Trophoblast cell (in vitro differentiated cells and primary cell): ENCODE data around the gene CERS1.

ENCODE experiments used
- DNase-seq, 2 donors: peaks; one replicate each; pipeline ENCODE4 v3.0.0-alpha.2; 2016
- H2AFZ ChIP-seq: 2 replicates; pipeline ENCODE4 v1.6.1; 2013; ENCODE audit warnings: low read length, moderate library complexity, mild to moderate bottlenecking; ENCODE audit not compliant: insufficient read depth, poor library complexity
- H2AK5ac ChIP-seq: 2 replicates; pipeline ENCODE4 v1.6.1; 2013; ENCODE audit warnings: mild to moderate bottlenecking, low read length
- H2BK120ac ChIP-seq: 2 replicates; pipeline ENCODE4 v1.6.1; 2013; ENCODE audit warnings: low read length, mild to moderate bottlenecking, moderate library complexity; ENCODE audit not compliant: insufficient read depth, poor library complexity
- H2BK12ac ChIP-seq: 2 replicates; pipeline ENCODE4 v1.6.1; 2013; ENCODE audit warnings: mild to moderate bottlenecking, low read length, moderate library complexity
- H2BK5ac ChIP-seq: 2 replicates; pipeline ENCODE4 v1.6.1; 2013; ENCODE audit warnings: low read length, low read depth, moderate library complexity, mild to moderate bottlenecking; ENCODE audit not compliant: poor library complexity
- H3K14ac ChIP-seq: 2 replicates; pipeline ENCODE4 v1.6.1; 2013; ENCODE audit warnings: mild to moderate bottlenecking, low read length
- H3K18ac ChIP-seq: 2 replicates; pipeline ENCODE4 v1.6.1; 2013; ENCODE audit warnings: mild to moderate bottlenecking, low read length
- H3K23ac ChIP-seq: 2 replicates; pipeline ENCODE4 v1.6.1; 2013; ENCODE audit warnings: low read length
- H3K27ac ChIP-seq: 2 replicates; pipeline ENCODE4 v1.5.1; 2013; ENCODE audit warnings: low read depth, mild to moderate bottlenecking, inconsistent platforms, low read length, moderate library complexity
- H3K27me3 ChIP-seq: 2 replicates; pipeline ENCODE4 v1.6.1; 2013; ENCODE audit warnings: inconsistent platforms, mild to moderate bottlenecking, low read length, moderate library complexity; ENCODE audit not compliant: insufficient read depth
- H3K36me3 ChIP-seq, 2 experiments: 1 replicate in 1 of 2; 2 replicates in 1 of 2; pipeline ENCODE4 v1.6.1; 2013; ENCODE audit warnings: low read length in 2 of 2, mild to moderate bottlenecking in 2 of 2, moderate library complexity in 1 of 2; ENCODE audit not compliant: insufficient read depth in 2 of 2, control insufficient read depth in 1 of 2
- H3K4ac ChIP-seq: 2 replicates; pipeline ENCODE4 v1.6.1; 2013; ENCODE audit warnings: low read depth, mild to moderate bottlenecking, low read length, moderate library complexity
- H3K4me1 ChIP-seq, 2 experiments: 1 replicate in 1 of 2; 2 replicates in 1 of 2; pipeline ENCODE4 v1.6.1; 2013; ENCODE audit warnings: low read length in 2 of 2, mild to moderate bottlenecking in 2 of 2, moderate library complexity in 1 of 2; ENCODE audit not compliant: insufficient read depth in 2 of 2, control insufficient read depth in 1 of 2
- H3K4me2 ChIP-seq: 2 replicates; pipeline ENCODE4 v1.6.1; 2013; ENCODE audit warnings: inconsistent platforms, mild to moderate bottlenecking, low read length, moderate library complexity
- H3K4me3 ChIP-seq: 2 replicates; pipeline ENCODE4 v1.5.1; 2013; ENCODE audit warnings: mild to moderate bottlenecking, low read depth, low read length, inconsistent platforms
- H3K79me1 ChIP-seq: one replicate; pipeline ENCODE4 v1.6.1; 2013; ENCODE audit warnings: low read length
- H3K79me2 ChIP-seq: 2 replicates; pipeline ENCODE4 v1.6.1; 2013; ENCODE audit warnings: low read length, mild to moderate bottlenecking; ENCODE audit not compliant: control insufficient read depth, insufficient read depth, poor library complexity
- H3K9ac ChIP-seq: 2 replicates; pipeline ENCODE4 v1.6.1; 2013; ENCODE audit warnings: mild to moderate bottlenecking, low read length
- H3K9me3 ChIP-seq: 2 replicates; pipeline ENCODE4 v1.6.1; 2013; ENCODE audit warnings: low read depth, mild to moderate bottlenecking, control low read depth, inconsistent platforms, low read length; ENCODE audit not compliant: insufficient read depth
- H4K12ac ChIP-seq: 2 replicates; pipeline ENCODE4 v1.6.1; 2013; ENCODE audit warnings: low read depth, mild to moderate bottlenecking, low read length, moderate library complexity
- H4K8ac ChIP-seq: 2 replicates; pipeline ENCODE4 v1.6.1; 2013; ENCODE audit warnings: low read depth, mild to moderate bottlenecking, low read length, moderate library complexity
- H4K91ac ChIP-seq: one replicate; pipeline ENCODE4 v1.6.1; 2013; ENCODE audit warnings: low read depth, mild to moderate bottlenecking, low read length, moderate library complexity
- WGBS: extraction: QIAGEN DNeasy Blood & Tissue Kit; methylation state at CpG from one replicate; pipeline ENCODE4 v1.1.7; 2013; ENCODE audit warnings: missing lambda C conversion rate; ENCODE audit not compliant: insufficient read length, insufficient coverage; ENCODE audit errors: extremely low coverage; 5-methylcytosine and 5-hydroxymethylcytosine counted together

Gene CERS1

GRCh38 chr19:18915639-18916038 lies 19.7 kb upstream of the CERS1 start:
- Histone ChIP-seq H3K4ac (peak overlapping the region; percentile 21), H3K27ac (no peak overlapping the region), H3K18ac (no peak overlapping the region), H2BK12ac (no peak overlapping the region), H2AFZ (no peak overlapping the region), H3K36me3 (peaks cover 33 to 39% of the 10 kb centered on the region in 2 experiments), H3K4me2 (no peak overlapping the region), H3K9me3 (no peaks in the 10 kb centered on the region), H4K8ac (no peak overlapping the region), H4K91ac (no peak overlapping the region), H3K4me1 (peaks cover 6 to 9% of the 10 kb centered on the region in 2 experiments), H2BK5ac (no peak overlapping the region), H3K79me1 (peaks cover 5% of the 10 kb centered on the region), H3K9ac (no peak overlapping the region), H3K4me3 (no peak overlapping the region), H4K12ac (no peak overlapping the region), H3K79me2 (peaks cover 18% of the 10 kb centered on the region), H3K23ac (no peak overlapping the region), H2AK5ac (no peak overlapping the region), H3K14ac (no peak overlapping the region), H3K27me3 (no peaks in the 10 kb centered on the region), H2BK120ac (no peak overlapping the region)
- no peak for DNase-seq
- WGBS: no CpG with 5 or more reads among the region's 5 CpGs

GRCh38 chr19:18913466-18913865 lies 17.5 kb upstream of the CERS1 start:
- Histone ChIP-seq H2AK5ac (no peak overlapping the region), H2BK120ac (no peak overlapping the region), H3K27ac (no peak overlapping the region), H4K8ac (no peak overlapping the region), H3K27me3 (no peaks in the 10 kb centered on the region), H4K91ac (no peak overlapping the region), H3K36me3 (peaks cover 50 to 55% of the 10 kb centered on the region in 2 experiments), H3K79me1 (no peaks in the 10 kb centered on the region), H3K4me2 (no peak overlapping the region), H3K14ac (no peak overlapping the region), H3K9ac (no peak overlapping the region), H3K4ac (peak overlapping the region; percentile 12), H3K18ac (peak overlapping the region; percentile 61), H2AFZ (no peak overlapping the region), H2BK12ac (no peak overlapping the region), H3K23ac (no peak overlapping the region), H3K79me2 (peaks cover 6% of the 10 kb centered on the region), H2BK5ac (no peak overlapping the region), H3K9me3 (no peaks in the 10 kb centered on the region), H3K4me3 (no peak overlapping the region), H4K12ac (no peak overlapping the region), H3K4me1 (peaks cover 2 to 3% of the 10 kb centered on the region in 2 experiments)
- no peak for DNase-seq
- WGBS: no CpG with 5 or more reads among the region's 5 CpGs

- no peaks in the 10 kb centered on the region for H3K9me3 ChIP-seq
- peaks cover 53 to 57% of the 10 kb centered on the region in 2 experiments for H3K36me3 ChIP-seq
- no peak overlapping the region for H2AFZ ChIP-seq
- no peak overlapping the region for H2BK12ac ChIP-seq
- DNase-seq: no peak
- no peak overlapping the region for H3K4me2 ChIP-seq
- no peak overlapping the region for H2AK5ac ChIP-seq
- no peak overlapping the region for H3K4ac ChIP-seq
- no peak overlapping the region for H4K12ac ChIP-seq
- no peak overlapping the region for H4K91ac ChIP-seq
- no peak overlapping the region for H3K9ac ChIP-seq
- H2BK120ac ChIP-seq: no peak overlapping the region
- H3K27me3 ChIP-seq: no peaks in the 10 kb centered on the region
- H2BK5ac ChIP-seq: no peak overlapping the region
- WGBS: no CpG with 5 or more reads among the region's 14 CpGs
- H3K18ac ChIP-seq: no peak overlapping the region
- no peaks in the 10 kb centered on the region for H3K79me1 ChIP-seq
- H4K8ac ChIP-seq: no peak overlapping the region
- no peak overlapping the region for H3K27ac ChIP-seq
- H3K23ac ChIP-seq: no peak overlapping the region
- H3K4me1 ChIP-seq: no peaks in the 10 kb centered on the region
- no peak overlapping the region for H3K14ac ChIP-seq
- H3K4me3 ChIP-seq: no peak overlapping the region
- peaks cover 4% of the 10 kb centered on the region for H3K79me2 ChIP-seq
Measured at GRCh38 chr19:18912933-18913332, 17.0 kb upstream of the CERS1 start.

- Histone ChIP-seq H3K27ac (no peak overlapping the region), H3K27me3 (no peaks in the 10 kb centered on the region), H3K14ac (no peak overlapping the region), H3K9me3 (no peaks in the 10 kb centered on the region), H3K79me1 (no peaks in the 10 kb centered on the region), H3K79me2 (peaks cover 2% of the 10 kb centered on the region), H3K4me2 (no peak overlapping the region), H3K4me3 (no peak overlapping the region), H2AFZ (no peak overlapping the region), H2BK5ac (no peak overlapping the region), H3K18ac (no peak overlapping the region), H2BK120ac (no peak overlapping the region), H2BK12ac (no peak overlapping the region), H4K12ac (no peak overlapping the region), H4K91ac (no peak overlapping the region), H3K23ac (no peak overlapping the region), H3K9ac (peak overlapping the region; percentile 25), H4K8ac (no peak overlapping the region), H3K4me1 (no peaks in the 10 kb centered on the region), H2AK5ac (no peak overlapping the region), H3K36me3 (peaks cover 73 to 77% of the 10 kb centered on the region in 2 experiments), H3K4ac (no peak overlapping the region)
- no CpG with 5 or more reads among the region's 19 CpGs for WGBS
- DNase-seq: no peak
Measured at GRCh38 chr19:18910801-18911436, 15.0 kb upstream of the CERS1 start.
